Measurements from ENCODE around the gene C19orf73. TPM values are rescaled to one million over a fixed set of nuclear protein-coding genes. Genes with fewer than 3 reads are reported as not detected.

C19orf73 gene
- total and polyA plus RNA-seq, 8 donors = 0.23 to 2.1 (median 0.39) TPM; not detected in 2

DNA sequence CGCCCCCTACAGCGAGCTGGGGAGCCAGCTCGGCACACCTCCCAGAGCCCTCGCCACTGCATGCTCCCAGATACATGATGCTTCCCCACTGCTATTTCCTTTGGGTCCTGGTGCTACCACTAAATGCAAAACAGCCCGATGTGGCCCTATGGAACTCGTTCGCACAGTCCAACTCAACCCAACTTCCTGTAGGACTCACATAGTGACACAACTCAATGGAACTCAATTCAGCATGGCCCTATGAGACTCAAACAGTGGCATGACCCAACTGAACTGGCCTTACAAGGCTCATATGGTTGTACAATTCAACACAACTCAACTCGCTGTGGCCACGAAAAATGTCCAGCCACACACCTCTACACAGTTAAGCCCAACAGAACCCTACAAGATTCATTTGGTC is 49.9 kb downstream of the C19orf73 start:
- Histone ChIP-seq H3K36me3 (no peaks in the 10 kb centered on the region), H3K27me3 (peaks cover 32 to 99% of the 10 kb centered on the region in 2 donors), H3K27ac (no peak overlapping the region), H3K4me1 (peaks cover 0 to 10% of the 10 kb centered on the region in 2 donors), H3K9me3 (no peaks in the 10 kb centered on the region), H3K4me3 (no peak overlapping the region)
- no peak for ATAC-seq
- intact Hi-C loops (cut with DNase I) = no loop called here
- TF ChIP-seq, protein P1, sequence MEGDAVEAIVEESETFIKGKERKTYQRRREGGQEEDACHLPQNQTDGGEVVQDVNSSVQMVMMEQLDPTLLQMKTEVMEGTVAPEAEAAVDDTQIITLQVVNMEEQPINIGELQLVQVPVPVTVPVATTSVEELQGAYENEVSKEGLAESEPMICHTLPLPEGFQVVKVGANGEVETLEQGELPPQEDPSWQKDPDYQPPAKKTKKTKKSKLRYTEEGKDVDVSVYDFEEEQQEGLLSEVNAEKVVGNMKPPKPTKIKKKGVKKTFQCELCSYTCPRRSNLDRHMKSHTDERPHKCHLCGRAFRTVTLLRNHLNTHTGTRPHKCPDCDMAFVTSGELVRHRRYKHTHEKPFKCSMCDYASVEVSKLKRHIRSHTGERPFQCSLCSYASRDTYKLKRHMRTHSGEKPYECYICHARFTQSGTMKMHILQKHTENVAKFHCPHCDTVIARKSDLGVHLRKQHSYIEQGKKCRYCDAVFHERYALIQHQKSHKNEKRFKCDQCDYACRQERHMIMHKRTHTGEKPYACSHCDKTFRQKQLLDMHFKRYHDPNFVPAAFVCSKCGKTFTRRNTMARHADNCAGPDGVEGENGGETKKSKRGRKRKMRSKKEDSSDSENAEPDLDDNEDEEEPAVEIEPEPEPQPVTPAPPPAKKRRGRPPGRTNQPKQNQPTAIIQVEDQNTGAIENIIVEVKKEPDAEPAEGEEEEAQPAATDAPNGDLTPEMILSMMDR (IDR thresholded peaks at IDR 0.05) = no peak
- DNase-seq = no peak

Other genes with a start within 250 kb of the C19orf73 start
- 10 to 100 TPM; 68.4 to 74.8 TPM for gene PPP1R15A, start 246.7 kb downstream of the C19orf73 start, total RNA-seq
- gene PPP1R15A, start 246.7 kb downstream of the C19orf73 start, polyA plus RNA-seq (ENCODE audit: insufficient read length in 6 of 6) = 100 to 1,000 TPM in 1 of 6 donors, 10 to 100 TPM in 5; 36.3 to 110 (median 58.4) TPM
- 1 to 10 TPM in 1 of 2 donors, under 1 TPM in 1; 0.89 to 1.2 TPM for gene TULP2, start 220.4 kb downstream of the C19orf73 start, total RNA-seq
- gene TULP2, start 220.4 kb downstream of the C19orf73 start, polyA plus RNA-seq (ENCODE audit: insufficient read length in 6 of 6) = 1 to 10 TPM in 3 of 6 donors, under 1 TPM in 3; 0.72 to 1.4 (median 1.1) TPM
- gene NUCB1, start 218.8 kb downstream of the C19orf73 start, total RNA-seq = 100 to 1,000 TPM; 286 to 331 TPM
- 100 to 1,000 TPM; 171 to 210 (median 192) TPM for gene NUCB1, start 218.8 kb downstream of the C19orf73 start, polyA plus RNA-seq (ENCODE audit: insufficient read length in 6 of 6)
- 1 to 10 TPM; 3.3 to 4.1 TPM for gene DHDH, start 185.4 kb downstream of the C19orf73 start, total RNA-seq
- 1 to 10 TPM in 5 of 6 donors, under 1 TPM in 1; 0.86 to 2.4 (median 1.8) TPM for gene DHDH, start 185.4 kb downstream of the C19orf73 start, polyA plus RNA-seq (ENCODE audit: insufficient read length in 6 of 6)
- gene BAX, start 164.3 kb downstream of the C19orf73 start, total RNA-seq = 100 to 1,000 TPM; 130 to 141 TPM
- 10 to 100 TPM; 47.7 to 69.7 (median 60.8) TPM for gene BAX, start 164.3 kb downstream of the C19orf73 start, polyA plus RNA-seq (ENCODE audit: insufficient read length in 6 of 6)
- gene FTL, start 153.8 kb downstream of the C19orf73 start, total RNA-seq = 1,000 to 10,000 TPM; 8,739 to 9,329 TPM
- 1,000 to 10,000 TPM; 1,119 to 1,450 (median 1,279) TPM for gene FTL, start 153.8 kb downstream of the C19orf73 start, polyA plus RNA-seq (ENCODE audit: insufficient read length in 6 of 6)
- 10 to 100 TPM; 42.5 to 49.0 TPM for gene GYS1, start 125.8 kb downstream of the C19orf73 start, total RNA-seq
- gene GYS1, start 125.8 kb downstream of the C19orf73 start, polyA plus RNA-seq (ENCODE audit: insufficient read length in 6 of 6) = 10 to 100 TPM; 45.2 to 56.3 (median 50.0) TPM
- 10 to 100 TPM; 46.6 to 66.6 TPM for gene RUVBL2, start 125.3 kb downstream of the C19orf73 start, total RNA-seq
- gene RUVBL2, start 125.3 kb downstream of the C19orf73 start, polyA plus RNA-seq (ENCODE audit: insufficient read length in 6 of 6) = 10 to 100 TPM; 67.9 to 83.7 (median 76.8) TPM
- not detected for gene LHB, start 102.1 kb downstream of the C19orf73 start, total RNA-seq
- under 1 TPM in 2 of 6 donors, not detected in 4; 0.31 to 0.57 TPM for gene LHB, start 102.1 kb downstream of the C19orf73 start, polyA plus RNA-seq (ENCODE audit: insufficient read length in 6 of 6)
- gene CGB3, start 94.8 kb downstream of the C19orf73 start, total RNA-seq = not detected
- gene CGB3, start 94.8 kb downstream of the C19orf73 start, polyA plus RNA-seq (ENCODE audit: insufficient read length in 6 of 6) = under 1 TPM in 1 of 6 donors, not detected in 5; 0.81 TPM
- not detected for gene CGB2, start 87.3 kb downstream of the C19orf73 start, total RNA-seq
- gene CGB2, start 87.3 kb downstream of the C19orf73 start, polyA plus RNA-seq (ENCODE audit: insufficient read length in 6 of 6) = not detected
- gene CGB1, start 82.2 kb downstream of the C19orf73 start, total RNA-seq = not detected
- not detected for gene CGB1, start 82.2 kb downstream of the C19orf73 start, polyA plus RNA-seq (ENCODE audit: insufficient read length in 6 of 6)
- under 1 TPM in 1 of 2 donors, not detected in 1; 0.50 TPM for gene CGB5, start 75.3 kb downstream of the C19orf73 start, total RNA-seq
- not detected for gene CGB5, start 75.3 kb downstream of the C19orf73 start, polyA plus RNA-seq (ENCODE audit: insufficient read length in 6 of 6)
- not detected for gene CGB8, start 70.0 kb downstream of the C19orf73 start, total RNA-seq
- gene CGB8, start 70.0 kb downstream of the C19orf73 start, polyA plus RNA-seq (ENCODE audit: insufficient read length in 6 of 6) = under 1 TPM in 1 of 6 donors, not detected in 5; 0.89 TPM
- gene CGB7, start 61.4 kb downstream of the C19orf73 start, total RNA-seq = under 1 TPM; 0.09 to 0.34 TPM
- under 1 TPM; 0.11 to 0.69 (median 0.18) TPM for gene CGB7, start 61.4 kb downstream of the C19orf73 start, polyA plus RNA-seq (ENCODE audit: insufficient read length in 6 of 6)
- 1 to 10 TPM; 2.1 to 6.2 TPM for gene NTF4, start 54.3 kb downstream of the C19orf73 start, total RNA-seq
- 1 to 10 TPM in 2 of 6 donors, under 1 TPM in 4; 0.63 to 1.6 (median 0.78) TPM for gene NTF4, start 54.3 kb downstream of the C19orf73 start, polyA plus RNA-seq (ENCODE audit: insufficient read length in 6 of 6)
- gene KCNA7, start 46.4 kb downstream of the C19orf73 start, total RNA-seq = not detected
- gene KCNA7, start 46.4 kb downstream of the C19orf73 start, polyA plus RNA-seq (ENCODE audit: insufficient read length in 6 of 6) = under 1 TPM in 5 of 6 donors, not detected in 1; 0.04 to 0.12 (median 0.06) TPM
- 100 to 1,000 TPM; 161 to 173 TPM for gene SNRNP70, start 33.7 kb downstream of the C19orf73 start, total RNA-seq
- gene SNRNP70, start 33.7 kb downstream of the C19orf73 start, polyA plus RNA-seq (ENCODE audit: insufficient read length in 6 of 6) = 100 to 1,000 TPM; 270 to 371 (median 354) TPM
- gene LIN7B, start 4.8 kb downstream of the C19orf73 start, total RNA-seq = 1 to 10 TPM; 6.5 to 6.9 TPM
- gene LIN7B, start 4.8 kb downstream of the C19orf73 start, polyA plus RNA-seq (ENCODE audit: insufficient read length in 6 of 6) = 10 to 100 TPM in 2 of 6 donors, 1 to 10 TPM in 4; 7.3 to 12.5 (median 9.2) TPM
- 1 to 10 TPM; 6.6 to 7.5 TPM for gene PPFIA3, start 401 bp upstream of the C19orf73 start, total RNA-seq
- 1 to 10 TPM; 5.9 to 9.9 (median 7.7) TPM for gene PPFIA3, start 401 bp upstream of the C19orf73 start, polyA plus RNA-seq (ENCODE audit: insufficient read length in 6 of 6)
- gene HRC, start 36.3 kb upstream of the C19orf73 start, total RNA-seq = 1 to 10 TPM in 1 of 2 donors, under 1 TPM in 1; 0.26 to 1.5 TPM
- 10 to 100 TPM in 4 of 6 donors, 1 to 10 TPM in 2; 8.4 to 16.4 (median 11.1) TPM for gene HRC, start 36.3 kb upstream of the C19orf73 start, polyA plus RNA-seq (ENCODE audit: insufficient read length in 6 of 6)
- 10 to 100 TPM; 32.5 to 61.7 TPM for gene TRPM4, start 38.6 kb upstream of the C19orf73 start, total RNA-seq
- 10 to 100 TPM; 14.3 to 39.7 (median 26.2) TPM for gene TRPM4, start 38.6 kb upstream of the C19orf73 start, polyA plus RNA-seq (ENCODE audit: insufficient read length in 6 of 6)
- 1 to 10 TPM in 1 of 2 donors, under 1 TPM in 1; 0.52 to 1.0 TPM for gene SLC6A16, start 206.0 kb upstream of the C19orf73 start, total RNA-seq
- gene SLC6A16, start 206.0 kb upstream of the C19orf73 start, polyA plus RNA-seq (ENCODE audit: insufficient read length in 6 of 6) = 1 to 10 TPM; 2.5 to 6.2 (median 4.3) TPM
- gene CD37, start 216.3 kb upstream of the C19orf73 start, total RNA-seq = 10 to 100 TPM; 59.0 to 83.2 TPM
- gene CD37, start 216.3 kb upstream of the C19orf73 start, polyA plus RNA-seq (ENCODE audit: insufficient read length in 6 of 6) = 10 to 100 TPM; 36.5 to 55.9 (median 52.4) TPM
- gene TEAD2, start 243.3 kb upstream of the C19orf73 start, total RNA-seq = 10 to 100 TPM; 36.3 to 50.5 TPM
- gene TEAD2, start 243.3 kb upstream of the C19orf73 start, polyA plus RNA-seq (ENCODE audit: insufficient read length in 6 of 6) = 100 to 1,000 TPM; 108 to 136 (median 123) TPM
- 1 to 10 TPM in 1 of 2 donors, not detected in 1; 1.0 TPM for gene DKKL1, start 244.7 kb upstream of the C19orf73 start, total RNA-seq
- 1 to 10 TPM; 3.4 to 5.5 (median 4.6) TPM for gene DKKL1, start 244.7 kb upstream of the C19orf73 start, polyA plus RNA-seq (ENCODE audit: insufficient read length in 6 of 6)

Data from left lung (tissue), 10 donors.